Neutrophil (primary cell): ENCODE measurements around the gene VSTM4.

Experiments
- H3K27ac ChIP-seq: fragments of 200-600 bp; sonication (generic); 2 replicates; pipeline ENCODE4 v1.5.1; 2016; ENCODE audit warnings: mild to moderate bottlenecking, moderate library complexity
- H3K27me3 ChIP-seq: fragments of 200-600 bp; sonication (generic); 2 replicates; pipeline ENCODE4 v1.6.0; 2016; ENCODE audit warnings: mild to moderate bottlenecking
- H3K36me3 ChIP-seq: fragments of 200-600 bp; sonication (generic); 2 replicates; pipeline ENCODE4 v1.5.1; 2017
- H3K4me1 ChIP-seq, 2 experiments: fragments of 200-600 bp in 1 of 2; sonication (generic) in 1 of 2; 1 replicate in 1 of 2; 2 replicates in 1 of 2; pipeline versions ENCODE4 v1.5.1 to v1.6.1; 2013 to 2016; ENCODE audit warnings: low read depth in 1 of 2, low read length in 1 of 2, mild to moderate bottlenecking in 1 of 2, moderate library complexity in 1 of 2; ENCODE audit not compliant: control insufficient read depth in 1 of 2, insufficient read depth in 1 of 2
- H3K4me3 ChIP-seq, 2 experiments: fragments of 200-600 bp in 1 of 2; sonication (generic) in 1 of 2; 1 replicate in 1 of 2; 2 replicates in 1 of 2; pipeline ENCODE4 v1.5.1; 2013 to 2016; ENCODE audit warnings: low read depth in 1 of 2, low read length in 1 of 2, mild to moderate bottlenecking in 1 of 2, moderate library complexity in 1 of 2
- H3K9me3 ChIP-seq: fragments of 200-600 bp; sonication (generic); 2 replicates; pipeline ENCODE4 v1.5.1; 2016
- CTCF ChIP-seq: fragments of 200-600 bp; sonication (generic); IDR thresholded peaks from 2 replicates; pipeline ENCODE4 v1.5.1; 2016; ENCODE audit warnings: antibody characterized with exemption

VSTM4 gene

GRCh38 chr10:49056356-49056755, 59.0 kb downstream of the VSTM4 start:
- no peaks in the 10 kb centered on the region for H3K9me3 ChIP-seq
- TF ChIP-seq CTCF = no peak
- H3K27me3 ChIP-seq = no peaks in the 10 kb centered on the region
- H3K27ac ChIP-seq = no peak overlapping the region
- H3K4me1 ChIP-seq = no peaks in the 10 kb centered on the region
- no peaks in the 10 kb centered on the region for H3K36me3 ChIP-seq
- H3K4me3 ChIP-seq = no peak overlapping the region

GRCh38 chr10:49055221-49055849, 60.0 kb downstream of the VSTM4 start:
- TF ChIP-seq CTCF = no peak

GRCh38 chr10:49054753-49055152, 60.6 kb downstream of the VSTM4 start:
- Histone ChIP-seq H3K4me1 (no peaks in the 10 kb centered on the region), H3K9me3 (no peaks in the 10 kb centered on the region), H3K36me3 (no peaks in the 10 kb centered on the region), H3K27ac (no peak overlapping the region), H3K4me3 (no peak overlapping the region), H3K27me3 (no peaks in the 10 kb centered on the region)
- TF ChIP-seq CTCF = no peak

More at GRCh38 chr10:49055221-49055849, 60.0 kb downstream of the VSTM4 start:
- H3K27ac ChIP-seq = no peak overlapping the region
- H3K27me3 ChIP-seq = no peaks in the 10 kb centered on the region
- no peaks in the 10 kb centered on the region for H3K9me3 ChIP-seq
- no peaks in the 10 kb centered on the region for H3K36me3 ChIP-seq
- no peak overlapping the region for H3K4me3 ChIP-seq
- H3K4me1 ChIP-seq = no peaks in the 10 kb centered on the region

- no peaks in the 10 kb centered on the region for H3K4me1 ChIP-seq
- no peaks in the 10 kb centered on the region for H3K9me3 ChIP-seq
- no peak overlapping the region for H3K4me3 ChIP-seq
- no peaks in the 10 kb centered on the region for H3K36me3 ChIP-seq
- TF ChIP-seq CTCF = no peak
- no peaks in the 10 kb centered on the region for H3K27me3 ChIP-seq
- H3K27ac ChIP-seq = no peak overlapping the region
These were observed 61.2 kb downstream of the VSTM4 start for GRCh38 chr10:49053998-49054692.

- no peak overlapping the region for H3K4me3 ChIP-seq
- TF ChIP-seq CTCF = no peak
These were observed 62.0 kb downstream of the VSTM4 start for GRCh38 chr10:49053053-49053997.

More at GRCh38 chr10:49053053-49053997, 62.0 kb downstream of the VSTM4 start:
- no peaks in the 10 kb centered on the region for H3K4me1 ChIP-seq
- H3K36me3 ChIP-seq = no peaks in the 10 kb centered on the region
- no peaks in the 10 kb centered on the region for H3K27me3 ChIP-seq
- no peak overlapping the region for H3K27ac ChIP-seq
- no peaks in the 10 kb centered on the region for H3K9me3 ChIP-seq
